Measurements from ENCODE around the gene IKBKG. TPM values are rescaled to one million over a fixed set of nuclear protein-coding genes. Genes with fewer than 3 reads are reported as not detected.
"Not testable (repeated sequence)": the region's sequence is repeated elsewhere in the genome, so short reads cannot be mapped to it uniquely, and the experiment has no call there.

Gene IKBKG
- total RNA-seq, 1 experiment from 2014 or later, result 30.4 TPM

GRCh38 chrX:154562295-154562694, 14.9 kb downstream of the IKBKG start:
- H3K27ac ChIP-seq (ENCODE audit: low read depth, low read length, poor library complexity, severe bottlenecking); POLR2A ChIA-PET (ENCODE audit: low non-redundant PET); intact Hi-C loops (cut with micrococcal nuclease; ENCODE audit: unreplicated experiment): not testable (repeated sequence)

GRCh38 chrX:154570361-154570760, 22.9 kb downstream of the IKBKG start:
- DNase-seq (ENCODE audit: low spot score); H3K4me1 ChIP-seq (ENCODE audit: insufficient read depth, low read length, poor library complexity, severe bottlenecking); H3K36me3 ChIP-seq (ENCODE audit: insufficient read depth, low read length, poor library complexity, severe bottlenecking); H3K27ac ChIP-seq (ENCODE audit: low read depth, low read length, poor library complexity, severe bottlenecking); BruUV-seq (replicated peaks); H3K9me3 ChIP-seq (ENCODE audit: low read depth, low read length, poor library complexity, severe bottlenecking); POLR2A ChIA-PET (ENCODE audit: low non-redundant PET); H3K27me3 ChIP-seq (replicated peaks; ENCODE audit: insufficient read depth, low read depth, low read length, poor library complexity); H3K4me3 ChIP-seq (ENCODE audit: low read depth, low read length, poor library complexity, severe bottlenecking); intact Hi-C loops (cut with micrococcal nuclease; ENCODE audit: unreplicated experiment); CTCF ChIA-PET: not testable (repeated sequence)

More at GRCh38 chrX:154562295-154562694, 14.9 kb downstream of the IKBKG start:
- H3K4me1 ChIP-seq (ENCODE audit: insufficient read depth, low read length, poor library complexity, severe bottlenecking); CTCF ChIA-PET; H3K27me3 ChIP-seq (replicated peaks; ENCODE audit: insufficient read depth, low read depth, low read length, poor library complexity); H3K36me3 ChIP-seq (ENCODE audit: insufficient read depth, low read length, poor library complexity, severe bottlenecking); H3K4me3 ChIP-seq (ENCODE audit: low read depth, low read length, poor library complexity, severe bottlenecking); BruUV-seq (replicated peaks); DNase-seq (ENCODE audit: low spot score); H3K9me3 ChIP-seq (ENCODE audit: low read depth, low read length, poor library complexity, severe bottlenecking): not testable (repeated sequence)

GRCh38 chrX:154573061-154573460, 25.6 kb downstream of the IKBKG start:
- H3K27me3 ChIP-seq (replicated peaks; ENCODE audit: insufficient read depth, low read depth, low read length, poor library complexity); CTCF ChIA-PET; H3K4me1 ChIP-seq (ENCODE audit: insufficient read depth, low read length, poor library complexity, severe bottlenecking); POLR2A ChIA-PET (ENCODE audit: low non-redundant PET); DNase-seq (ENCODE audit: low spot score); H3K36me3 ChIP-seq (ENCODE audit: insufficient read depth, low read length, poor library complexity, severe bottlenecking); H3K27ac ChIP-seq (ENCODE audit: low read depth, low read length, poor library complexity, severe bottlenecking); BruUV-seq (replicated peaks); H3K4me3 ChIP-seq (ENCODE audit: low read depth, low read length, poor library complexity, severe bottlenecking); H3K9me3 ChIP-seq (ENCODE audit: low read depth, low read length, poor library complexity, severe bottlenecking); intact Hi-C loops (cut with micrococcal nuclease; ENCODE audit: unreplicated experiment): not testable (repeated sequence)

GRCh38 chrX:154575076-154575475, 27.7 kb downstream of the IKBKG start:
- H3K4me1 ChIP-seq (ENCODE audit: insufficient read depth, low read length, poor library complexity, severe bottlenecking); H3K4me3 ChIP-seq (ENCODE audit: low read depth, low read length, poor library complexity, severe bottlenecking); H3K9me3 ChIP-seq (ENCODE audit: low read depth, low read length, poor library complexity, severe bottlenecking); H3K36me3 ChIP-seq (ENCODE audit: insufficient read depth, low read length, poor library complexity, severe bottlenecking); CTCF ChIA-PET; POLR2A ChIA-PET (ENCODE audit: low non-redundant PET); H3K27me3 ChIP-seq (replicated peaks; ENCODE audit: insufficient read depth, low read depth, low read length, poor library complexity); DNase-seq (ENCODE audit: low spot score); BruUV-seq (replicated peaks); intact Hi-C loops (cut with micrococcal nuclease; ENCODE audit: unreplicated experiment); H3K27ac ChIP-seq (ENCODE audit: low read depth, low read length, poor library complexity, severe bottlenecking): not testable (repeated sequence)

- BruUV-seq (replicated peaks); H3K4me3 ChIP-seq (ENCODE audit: low read depth, low read length, poor library complexity, severe bottlenecking); CTCF ChIA-PET; POLR2A ChIA-PET (ENCODE audit: low non-redundant PET); H3K27ac ChIP-seq (ENCODE audit: low read depth, low read length, poor library complexity, severe bottlenecking); H3K36me3 ChIP-seq (ENCODE audit: insufficient read depth, low read length, poor library complexity, severe bottlenecking); DNase-seq (ENCODE audit: low spot score); intact Hi-C loops (cut with micrococcal nuclease; ENCODE audit: unreplicated experiment); H3K27me3 ChIP-seq (replicated peaks; ENCODE audit: insufficient read depth, low read depth, low read length, poor library complexity); H3K9me3 ChIP-seq (ENCODE audit: low read depth, low read length, poor library complexity, severe bottlenecking); H3K4me1 ChIP-seq (ENCODE audit: insufficient read depth, low read length, poor library complexity, severe bottlenecking): not testable (repeated sequence)
Measured at GRCh38 chrX:154582994-154583393, 35.6 kb downstream of the IKBKG start.

GRCh38 chrX:154584585-154585183, 37.3 kb downstream of the IKBKG start, which contains the start of gene CTAG1A:
TSS of gene CTAG1A (plus strand) at chrX:154585133. CDS start at chrX:154585207, 74 bp downstream.
- intact Hi-C loops (cut with micrococcal nuclease; ENCODE audit: unreplicated experiment); H3K36me3 ChIP-seq (ENCODE audit: insufficient read depth, low read length, poor library complexity, severe bottlenecking); H3K27ac ChIP-seq (ENCODE audit: low read depth, low read length, poor library complexity, severe bottlenecking); POLR2A ChIA-PET (ENCODE audit: low non-redundant PET); BruUV-seq (replicated peaks); H3K27me3 ChIP-seq (replicated peaks; ENCODE audit: insufficient read depth, low read depth, low read length, poor library complexity); DNase-seq (ENCODE audit: low spot score); H3K4me1 ChIP-seq (ENCODE audit: insufficient read depth, low read length, poor library complexity, severe bottlenecking); H3K4me3 ChIP-seq (ENCODE audit: low read depth, low read length, poor library complexity, severe bottlenecking); H3K9me3 ChIP-seq (ENCODE audit: low read depth, low read length, poor library complexity, severe bottlenecking); CTCF ChIA-PET: not testable (repeated sequence)

- H3K27ac ChIP-seq (ENCODE audit: low read depth, low read length, poor library complexity, severe bottlenecking); DNase-seq (ENCODE audit: low spot score); POLR2A ChIA-PET (ENCODE audit: low non-redundant PET); H3K9me3 ChIP-seq (ENCODE audit: low read depth, low read length, poor library complexity, severe bottlenecking); intact Hi-C loops (cut with micrococcal nuclease; ENCODE audit: unreplicated experiment); H3K4me1 ChIP-seq (ENCODE audit: insufficient read depth, low read length, poor library complexity, severe bottlenecking); H3K36me3 ChIP-seq (ENCODE audit: insufficient read depth, low read length, poor library complexity, severe bottlenecking); H3K4me3 ChIP-seq (ENCODE audit: low read depth, low read length, poor library complexity, severe bottlenecking); CTCF ChIA-PET; BruUV-seq (replicated peaks); H3K27me3 ChIP-seq (replicated peaks; ENCODE audit: insufficient read depth, low read depth, low read length, poor library complexity): not testable (repeated sequence)
Measured at GRCh38 chrX:154590415-154590814, 43.0 kb downstream of the IKBKG start.

All from A673 (cell line).